ENCODE results near the gene UNC93B1.

GRCh38 chr11:67983951-67984350 is 19.9 kb downstream of the UNC93B1 start:
- no peak for TF ChIP-seq CTCF (IDR thresholded peaks at IDR 0.05)
- TF ChIP-seq POLR2AphosphoS5 (IDR thresholded peaks at IDR 0.05) = no peak

Measured in upper lobe of left lung (tissue), 4 donors.